ENCODE measurements around the gene STK32C. TPM values are rescaled to one million over a fixed set of nuclear protein-coding genes. Genes with fewer than 3 reads are reported as not detected.

The STK32C gene
- total RNA-seq, 4 donors from 2014 or later, result 9.4 to 18.1 (median 16.2) TPM

DNA sequence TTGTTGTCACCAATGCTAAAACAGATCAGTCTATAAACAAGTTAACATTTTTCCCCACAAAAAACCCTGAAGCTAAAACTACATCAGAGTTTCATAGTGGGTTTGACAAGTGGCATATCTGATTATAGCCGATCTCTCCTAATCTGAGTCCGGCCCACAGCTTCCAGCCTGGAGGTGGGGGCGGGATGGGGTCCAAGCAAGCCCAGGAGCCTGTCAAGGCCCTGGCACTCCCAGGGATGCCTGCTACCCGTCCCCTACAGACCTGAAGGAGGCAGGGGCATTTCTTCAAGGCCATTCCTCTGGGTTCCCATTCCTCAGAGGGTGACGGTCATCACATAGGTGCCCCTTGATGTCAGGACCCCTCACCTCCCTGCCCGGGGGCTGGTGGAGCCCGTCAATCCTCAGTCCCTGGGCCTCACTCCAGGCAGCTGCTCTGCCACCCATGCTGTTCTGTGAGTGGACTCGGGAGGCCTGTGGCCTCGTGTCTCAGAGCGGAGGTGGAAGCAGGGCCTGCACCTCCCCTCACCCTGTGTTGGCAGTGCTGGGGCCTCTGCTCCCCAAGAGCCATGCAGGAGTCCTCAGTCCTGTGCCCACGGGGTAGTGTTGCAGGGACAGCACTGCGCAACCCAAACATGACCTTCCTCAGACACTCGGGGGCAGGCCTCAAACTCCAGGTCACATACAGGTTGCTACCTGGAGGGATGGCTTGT is 112.2 kb downstream of the STK32C start:
- H3K4me1 ChIP-seq, result no peaks in the 10 kb centered on the region
- TF ChIP-seq EP300 (IDR thresholded peaks at IDR 0.05), result no peak
- TF ChIP-seq POLR2A (IDR thresholded peaks at IDR 0.05), result no peak
- TF ChIP-seq, protein P1, sequence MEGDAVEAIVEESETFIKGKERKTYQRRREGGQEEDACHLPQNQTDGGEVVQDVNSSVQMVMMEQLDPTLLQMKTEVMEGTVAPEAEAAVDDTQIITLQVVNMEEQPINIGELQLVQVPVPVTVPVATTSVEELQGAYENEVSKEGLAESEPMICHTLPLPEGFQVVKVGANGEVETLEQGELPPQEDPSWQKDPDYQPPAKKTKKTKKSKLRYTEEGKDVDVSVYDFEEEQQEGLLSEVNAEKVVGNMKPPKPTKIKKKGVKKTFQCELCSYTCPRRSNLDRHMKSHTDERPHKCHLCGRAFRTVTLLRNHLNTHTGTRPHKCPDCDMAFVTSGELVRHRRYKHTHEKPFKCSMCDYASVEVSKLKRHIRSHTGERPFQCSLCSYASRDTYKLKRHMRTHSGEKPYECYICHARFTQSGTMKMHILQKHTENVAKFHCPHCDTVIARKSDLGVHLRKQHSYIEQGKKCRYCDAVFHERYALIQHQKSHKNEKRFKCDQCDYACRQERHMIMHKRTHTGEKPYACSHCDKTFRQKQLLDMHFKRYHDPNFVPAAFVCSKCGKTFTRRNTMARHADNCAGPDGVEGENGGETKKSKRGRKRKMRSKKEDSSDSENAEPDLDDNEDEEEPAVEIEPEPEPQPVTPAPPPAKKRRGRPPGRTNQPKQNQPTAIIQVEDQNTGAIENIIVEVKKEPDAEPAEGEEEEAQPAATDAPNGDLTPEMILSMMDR (IDR thresholded peaks at IDR 0.05), result no peak
- no peak overlapping the region for H3K4me3 ChIP-seq
- no peak overlapping the region for H3K27ac ChIP-seq
- WGBS, 2 donors, result 80 to 90% methylated on average over 7 to 11 of the region's 13 CpGs
- no peaks in the 10 kb centered on the region for H3K27me3 ChIP-seq
- H3K9me3 ChIP-seq, result no peaks in the 10 kb centered on the region
- DNase-seq (ENCODE audit: low spot score in 2 of 2), result no peak
- no peaks in the 10 kb centered on the region for H3K36me3 ChIP-seq

- Histone ChIP-seq H3K36me3 (no peaks in the 10 kb centered on the region), H3K4me1 (no peaks in the 10 kb centered on the region), H3K27ac (no peak overlapping the region), H3K4me3 (no peak overlapping the region), H3K9me3 (no peaks in the 10 kb centered on the region), H3K27me3 (peaks cover 0 to 6% of the 10 kb centered on the region in 2 donors)
- no peak for TF ChIP-seq EP300 (IDR thresholded peaks at IDR 0.05)
- TF ChIP-seq, protein P1 (IDR thresholded peaks at IDR 0.05), result no peak
- TF ChIP-seq POLR2A (IDR thresholded peaks at IDR 0.05), result no peak
- WGBS, 2 donors, result 92 to 94% methylated on average over 15 of the region's 15 CpGs
- no peak for DNase-seq (ENCODE audit: low spot score in 2 of 2)
Measured at GRCh38 chr10:132194726-132195125, 113.0 kb downstream of the STK32C start.

GRCh38 chr10:132193907-132194552 is 113.7 kb downstream of the STK32C start:
- no peak for DNase-seq (ENCODE audit: low spot score in 2 of 2)
- Histone ChIP-seq H3K27me3 (peaks cover 0 to 13% of the 10 kb centered on the region in 2 donors), H3K4me3 (no peak overlapping the region), H3K4me1 (no peaks in the 10 kb centered on the region), H3K36me3 (no peaks in the 10 kb centered on the region), H3K9me3 (no peaks in the 10 kb centered on the region), H3K27ac (no peak overlapping the region)
- TF ChIP-seq, protein P1 (IDR thresholded peaks at IDR 0.05), result no peak
- TF ChIP-seq EP300 (IDR thresholded peaks at IDR 0.05) (no peak), POLR2A (IDR thresholded peaks at IDR 0.05) (no peak)
- 77 to 79% methylated on average over 9 to 18 of the region's 21 CpGs for WGBS, 2 donors

- Histone ChIP-seq H3K27me3 (peaks cover 0 to 22% of the 10 kb centered on the region in 2 donors), H3K4me3 (no peak overlapping the region), H3K27ac (no peak overlapping the region), H3K4me1 (peaks cover 0 to 4% (median 0%) of the 10 kb centered on the region in 4 donors), H3K9me3 (no peaks in the 10 kb centered on the region), H3K36me3 (no peaks in the 10 kb centered on the region)
- TF ChIP-seq EP300 (IDR thresholded peaks at IDR 0.05), result no peak
- TF ChIP-seq POLR2A (IDR thresholded peaks at IDR 0.05), result no peak
- TF ChIP-seq, protein P1 (IDR thresholded peaks at IDR 0.05), result no peak
- 64 to 67% methylated on average over 18 of the region's 18 CpGs for WGBS, 2 donors
- no peak for DNase-seq (ENCODE audit: low spot score in 2 of 2)
Measured at GRCh38 chr10:132192991-132193665, 114.6 kb downstream of the STK32C start.

Data from tibial nerve (tissue), 4 donors.